Fibroblast of lung (primary cell): ENCODE measurements around the gene CSE1L. TPM values are rescaled to one million over a fixed set of nuclear protein-coding genes. Genes with fewer than 3 reads are reported as not detected.
"Not testable (repeated sequence)": the region's sequence is repeated elsewhere in the genome, so short reads cannot be mapped to it uniquely, and the experiment has no call there.

ENCODE experiments used
- DNase-seq, 2 donors: peaks; one replicate each; pipeline versions ENCODE4 v3.0.0 to v3.0.0-alpha.2; 2010; ENCODE audit warnings: low read depth in 2 of 2
- H2AFZ ChIP-seq: 2 replicates; pipeline ENCODE4 v1.5.1; 2012; ENCODE audit warnings: low read length, control low read depth, inconsistent platforms
- H3K27ac ChIP-seq: 2 replicates; pipeline ENCODE4 v1.5.1; 2011; ENCODE audit warnings: low read length, control low read depth; ENCODE audit not compliant: insufficient read depth
- H3K27me3 ChIP-seq: 2 replicates; pipeline ENCODE4 v1.5.1; 2011; ENCODE audit warnings: mild to moderate bottlenecking, low read length; ENCODE audit not compliant: control insufficient read depth, insufficient read depth
- H3K36me3 ChIP-seq: 2 replicates; pipeline ENCODE4 v1.5.1; 2011; ENCODE audit warnings: low read length; ENCODE audit not compliant: control insufficient read depth, insufficient read depth
- H3K4me1 ChIP-seq: 2 replicates; pipeline ENCODE4 v1.5.1; 2011; ENCODE audit warnings: low read length; ENCODE audit not compliant: control insufficient read depth, insufficient read depth; ENCODE audit errors: extremely low read depth
- H3K4me2 ChIP-seq: 2 replicates; pipeline ENCODE4 v1.5.1; 2011; ENCODE audit warnings: low read length, control low read depth; ENCODE audit not compliant: insufficient read depth; ENCODE audit errors: extremely low read depth
- H3K4me3 ChIP-seq, 4 experiments: fragments of 200-600 bp in 1 of 4; sonication (generic) in 1 of 4; replicated peaks in 1 of 4; 2 replicates each; pipeline ENCODE4 v1.5.1; 2011 to 2016; ENCODE audit warnings: low read length in 4 of 4, low read depth in 3 of 4, mild to moderate bottlenecking in 3 of 4, control low read depth in 2 of 4, inconsistent platforms in 1 of 4, mixed read lengths in 1 of 4; ENCODE audit not compliant: insufficient read depth in 1 of 4; ENCODE audit errors: control extremely low read depth in 1 of 4
- H3K79me2 ChIP-seq: 2 replicates; pipeline ENCODE4 v1.5.1; 2012; ENCODE audit warnings: mild to moderate bottlenecking, low read length, inconsistent platforms; ENCODE audit not compliant: control insufficient read depth, insufficient read depth
- H3K9ac ChIP-seq: 2 replicates; pipeline ENCODE4 v1.5.1; 2011; ENCODE audit warnings: mild to moderate bottlenecking, low read length, control low read depth; ENCODE audit not compliant: insufficient read depth
- H3K9me3 ChIP-seq: 2 replicates; pipeline ENCODE4 v1.5.1; 2012; ENCODE audit warnings: low read depth, low read length; ENCODE audit not compliant: control insufficient read depth, insufficient read depth
- H4K20me1 ChIP-seq: 2 replicates; pipeline ENCODE4 v1.5.1; 2011; ENCODE audit warnings: low read length; ENCODE audit not compliant: control insufficient read depth, insufficient read depth; ENCODE audit errors: extremely low read depth
- EZH2 ChIP-seq: IDR thresholded peaks from 2 replicates; pipeline ENCODE4 v1.5.1; 2012; ENCODE audit warnings: low read length, control low read depth, mild to moderate bottlenecking; ENCODE audit errors: missing control alignments
- polyA plus RNA-seq, 2 donors: library from polyadenylated mRNA; depleted of rRNA in 1 of 2; stranded (reverse) in 1 of 2; unstranded in 1 of 2; fragments of >200 nt; gene quantifications; 2 replicates each; pipeline ENCODE4 v1.2.1, GENCODE V29; 2011 to 2012; ENCODE audit warnings: missing spikeins in 1 of 2
- total RNA-seq: library from RNA; depleted of rRNA; stranded (reverse); fragments of >200 nt; gene quantifications from 2 replicates; pipeline ENCODE4 v1.2.1, GENCODE V29; 2014
- TF ChIP-seq, protein P1 (sequence below), 2 donors: IDR thresholded peaks in 1 of 2; conservative IDR thresholded peaks in 1 of 2; 1 replicate in 1 of 2; 2 replicates in 1 of 2; pipeline ENCODE4 v1.5.1; 2011 to 2012; ENCODE audit warnings: low read length in 2 of 2, control low read depth in 1 of 2, inconsistent platforms in 1 of 2, low read depth in 1 of 2, mild to moderate bottlenecking in 1 of 2

The CSE1L gene
- total and polyA plus RNA-seq, 2 donors (not counting 1 experiment from before 2014, with no cell fraction given) = 44.8 to 52.5 TPM

DNA sequence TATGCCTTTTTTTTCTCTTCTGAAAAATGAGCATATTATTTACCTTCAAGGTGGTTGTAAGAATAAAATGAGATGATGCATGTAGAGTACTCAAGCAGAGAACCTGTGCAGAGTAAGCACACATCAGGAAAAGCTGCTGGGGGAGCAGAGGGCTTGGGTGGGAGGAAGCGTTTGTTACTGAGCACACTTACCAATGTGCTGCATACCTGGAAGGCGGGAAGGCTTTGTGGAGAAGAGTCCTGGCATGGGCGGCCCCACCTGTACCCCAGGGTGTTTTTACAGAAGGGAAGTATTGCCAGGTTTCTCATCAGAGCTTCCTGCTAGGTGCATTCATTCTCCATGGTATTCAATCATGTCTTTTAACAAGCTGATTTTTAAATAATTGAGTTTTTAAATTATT, 52.9 kb downstream of the CSE1L start:
- H3K4me3 ChIP-seq = no peak overlapping the region
- no peak overlapping the region for H3K27ac ChIP-seq
- H3K9ac ChIP-seq = no peak overlapping the region
- H3K4me2 ChIP-seq = no peak overlapping the region
- no peaks in the 10 kb centered on the region for H4K20me1 ChIP-seq
- H3K9me3 ChIP-seq = no peaks in the 10 kb centered on the region
- H3K27me3 ChIP-seq = no peaks in the 10 kb centered on the region
- TF ChIP-seq, protein P1, sequence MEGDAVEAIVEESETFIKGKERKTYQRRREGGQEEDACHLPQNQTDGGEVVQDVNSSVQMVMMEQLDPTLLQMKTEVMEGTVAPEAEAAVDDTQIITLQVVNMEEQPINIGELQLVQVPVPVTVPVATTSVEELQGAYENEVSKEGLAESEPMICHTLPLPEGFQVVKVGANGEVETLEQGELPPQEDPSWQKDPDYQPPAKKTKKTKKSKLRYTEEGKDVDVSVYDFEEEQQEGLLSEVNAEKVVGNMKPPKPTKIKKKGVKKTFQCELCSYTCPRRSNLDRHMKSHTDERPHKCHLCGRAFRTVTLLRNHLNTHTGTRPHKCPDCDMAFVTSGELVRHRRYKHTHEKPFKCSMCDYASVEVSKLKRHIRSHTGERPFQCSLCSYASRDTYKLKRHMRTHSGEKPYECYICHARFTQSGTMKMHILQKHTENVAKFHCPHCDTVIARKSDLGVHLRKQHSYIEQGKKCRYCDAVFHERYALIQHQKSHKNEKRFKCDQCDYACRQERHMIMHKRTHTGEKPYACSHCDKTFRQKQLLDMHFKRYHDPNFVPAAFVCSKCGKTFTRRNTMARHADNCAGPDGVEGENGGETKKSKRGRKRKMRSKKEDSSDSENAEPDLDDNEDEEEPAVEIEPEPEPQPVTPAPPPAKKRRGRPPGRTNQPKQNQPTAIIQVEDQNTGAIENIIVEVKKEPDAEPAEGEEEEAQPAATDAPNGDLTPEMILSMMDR (conservative IDR thresholded peaks at IDR 0.05 in 1 of 2, IDR thresholded peaks at IDR 0.05 in 1 of 2; ENCODE audit: low read depth in 1 of 2, low read length in 2 of 2) = no peak
- TF ChIP-seq EZH2 = no peak
- no peaks in the 10 kb centered on the region for H3K79me2 ChIP-seq
- no peak for DNase-seq
- H2AFZ ChIP-seq = no peak overlapping the region
- H3K36me3 ChIP-seq = peaks cover 12% of the 10 kb centered on the region
- H3K4me1 ChIP-seq = no peaks in the 10 kb centered on the region

DNA sequence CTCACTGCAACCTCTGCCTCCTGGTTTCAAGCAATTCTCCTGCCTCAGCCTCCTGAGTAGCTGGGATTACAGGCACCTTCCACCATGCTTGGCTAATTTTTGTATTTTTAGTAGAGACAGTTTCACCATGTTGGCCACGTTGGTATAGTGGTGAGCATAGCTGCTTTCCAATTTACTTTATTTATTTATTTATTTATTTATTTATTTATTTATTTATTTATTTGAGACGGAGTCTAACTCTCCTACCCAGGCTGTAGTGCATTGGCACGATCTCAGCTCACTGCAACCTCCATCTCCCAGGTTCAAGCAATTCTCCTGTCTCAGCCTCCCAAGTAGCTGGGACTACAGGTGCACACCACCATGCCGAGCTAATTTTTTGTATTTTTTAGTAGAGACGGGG, 54.2 kb downstream of the CSE1L start:
- H3K4me1 ChIP-seq, H3K4me3 ChIP-seq, H3K9me3 ChIP-seq, H3K4me2 ChIP-seq, H2AFZ ChIP-seq, DNase-seq, H3K27ac ChIP-seq, H3K9ac ChIP-seq, H4K20me1 ChIP-seq, H3K79me2 ChIP-seq, H3K27me3 ChIP-seq: not testable (repeated sequence)
- peaks cover 11% of the 10 kb centered on the region for H3K36me3 ChIP-seq

DNA sequence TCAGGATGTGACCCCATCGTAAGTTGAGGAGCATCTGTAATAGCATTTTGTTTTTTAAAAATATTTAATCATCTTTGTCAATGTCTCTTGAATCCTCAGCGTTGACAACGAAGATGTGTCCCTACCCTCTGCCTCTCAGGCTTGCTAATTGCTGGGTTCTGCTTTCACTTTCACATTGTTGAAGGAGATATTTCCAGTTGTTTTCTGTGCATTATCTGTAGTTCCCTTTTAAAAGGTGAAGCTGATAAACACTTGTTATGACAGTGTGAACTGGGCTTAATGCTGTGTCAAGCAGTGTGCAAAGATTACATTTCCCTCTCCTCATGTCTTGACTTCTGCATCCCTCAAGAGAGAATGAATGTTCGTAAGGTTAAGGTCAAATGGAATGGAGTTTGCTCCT, 54.9 kb downstream of the CSE1L start:
- Histone ChIP-seq H3K79me2 (no peaks in the 10 kb centered on the region), H3K27me3 (no peaks in the 10 kb centered on the region), H3K9me3 (no peaks in the 10 kb centered on the region), H3K27ac (no peak overlapping the region), H3K4me2 (no peak overlapping the region), H3K9ac (no peak overlapping the region), H3K36me3 (peaks cover 11% of the 10 kb centered on the region), H4K20me1 (no peaks in the 10 kb centered on the region), H3K4me1 (no peaks in the 10 kb centered on the region), H2AFZ (no peak overlapping the region), H3K4me3 (no peak overlapping the region)
- no peak for DNase-seq
- TF ChIP-seq, protein P1 (conservative IDR thresholded peaks at IDR 0.05 in 1 of 2, IDR thresholded peaks at IDR 0.05 in 1 of 2; ENCODE audit: low read depth in 1 of 2, low read length in 2 of 2) = no peak
- TF ChIP-seq EZH2 = no peak
